IMR-90 (cell line): ENCODE data around the gene AXIN1. TPM values are rescaled to one million over a fixed set of nuclear protein-coding genes. Genes with fewer than 3 reads are reported as not detected.

Source experiments
- ATAC-seq: fragments of 200-7000 bp; cut with Tn5 transposase; 2 replicates; pipeline ENCODE4 v1.9.1; 2020; ENCODE audit warnings: low read depth, mild to moderate bottlenecking, moderate library complexity
- BruUV-seq: library from RNA; stranded (reverse); fragments of 400-500 nt; replicated peaks from 2 replicates; lab custom pipeline; 2021; lab: Mats Ljungman, UMichigan
- CTCF ChIA-PET: fragments of 300-600 bp; formaldehyde crosslinking; extraction: SDS; loops from one replicate; lab custom pipeline; 2021; ENCODE audit warnings: antibody characterized with exemption; lab: Yijun Ruan, JAX
- POLR2A ChIA-PET: fragments of 300-600 bp; sonication (Branson Sonifier 250); formaldehyde crosslinking; loops from one replicate; lab custom pipeline; 2022; ENCODE audit warnings: antibody characterized with exemption; ENCODE audit not compliant: unreplicated experiment; lab: Charles Lee
- DNase-seq: peaks from one replicate; pipeline ENCODE4 v3.0.0; 2013
- H2AFZ ChIP-seq: replicated peaks from 2 replicates; pipeline ENCODE3; 2013; ENCODE audit warnings: low read length, mild to moderate bottlenecking; ENCODE audit not compliant: poor library complexity
- H2AK5ac ChIP-seq: 2 replicates; pipeline ENCODE4 v1.6.1; 2013; ENCODE audit warnings: low read depth, low read length, inconsistent platforms
- H2AK9ac ChIP-seq: replicated peaks from 2 replicates; pipeline ENCODE3; 2013; ENCODE audit warnings: mild to moderate bottlenecking, low read depth, low read length, moderate library complexity; ENCODE audit not compliant: poor library complexity
- H2BK120ac ChIP-seq: 2 replicates; pipeline ENCODE4 v1.6.1; 2013; ENCODE audit warnings: low read depth, low read length, inconsistent platforms
- H2BK15ac ChIP-seq: 3 replicates; pipeline ENCODE4 v1.6.1; 2013; ENCODE audit warnings: low read depth, low read length, inconsistent platforms
- H2BK20ac ChIP-seq: 2 replicates; pipeline ENCODE4 v1.6.1; 2013; ENCODE audit warnings: low read depth, mild to moderate bottlenecking, inconsistent platforms, low read length, moderate library complexity
- H2BK5ac ChIP-seq: 2 replicates; pipeline ENCODE4 v1.6.1; 2013; ENCODE audit warnings: mild to moderate bottlenecking, low read depth, low read length, inconsistent platforms; ENCODE audit not compliant: poor library complexity, severe bottlenecking
- H3K14ac ChIP-seq: replicated peaks from 2 replicates; pipeline ENCODE4 v1.6.1; 2013; ENCODE audit warnings: low read depth, low read length, inconsistent platforms
- H3K18ac ChIP-seq: 2 replicates; pipeline ENCODE4 v1.6.1; 2013; ENCODE audit warnings: low read depth, low read length, control low read depth
- H3K23ac ChIP-seq: 2 replicates; pipeline ENCODE4 v1.6.1; 2013; ENCODE audit warnings: low read depth, low read length, inconsistent platforms
- H3K27ac ChIP-seq: 2 replicates; pipeline ENCODE4 v1.5.1; 2013; ENCODE audit warnings: mild to moderate bottlenecking, control low read depth, low read length; ENCODE audit not compliant: insufficient read depth
- H3K27me3 ChIP-seq: 2 replicates; pipeline ENCODE4 v1.6.1; 2013; ENCODE audit warnings: low read length; ENCODE audit not compliant: control insufficient read depth, insufficient read depth
- H3K36me3 ChIP-seq: 2 replicates; pipeline ENCODE4 v1.6.1; 2013; ENCODE audit warnings: low read length, mixed read lengths; ENCODE audit not compliant: control insufficient read depth, insufficient read depth
- H3K4ac ChIP-seq: 2 replicates; pipeline ENCODE4 v1.6.1; 2013; ENCODE audit warnings: low read depth, low read length, inconsistent platforms
- H3K4me1 ChIP-seq: 2 replicates; pipeline ENCODE4 v1.6.1; 2013; ENCODE audit warnings: low read length, mixed read lengths; ENCODE audit not compliant: control insufficient read depth, insufficient read depth
- H3K4me2 ChIP-seq: 2 replicates; pipeline ENCODE4 v1.6.1; 2013; ENCODE audit warnings: low read depth, mild to moderate bottlenecking, control low read depth, low read length, moderate library complexity
- H3K4me3 ChIP-seq: 2 replicates; pipeline ENCODE4 v1.5.1; 2013; ENCODE audit warnings: low read depth, mild to moderate bottlenecking, control low read depth, low read length, moderate library complexity; ENCODE audit not compliant: insufficient read depth
- H3K56ac ChIP-seq: 2 replicates; pipeline ENCODE4 v1.6.1; 2013; ENCODE audit warnings: low read length, inconsistent platforms; ENCODE audit not compliant: insufficient read depth; ENCODE audit errors: extremely low read depth
- H3K79me1 ChIP-seq, 2 experiments: 2 replicates each; pipeline ENCODE4 v1.6.1; 2013; ENCODE audit warnings: low read length in 2 of 2, inconsistent platforms in 1 of 2, low read depth in 1 of 2
- H3K9ac ChIP-seq: 2 replicates; pipeline ENCODE4 v1.6.1; 2013; ENCODE audit warnings: low read depth, low read length, control low read depth
- H3K9me1 ChIP-seq: 2 replicates; pipeline ENCODE4 v1.6.1; 2013; ENCODE audit warnings: low read length, inconsistent platforms; ENCODE audit not compliant: insufficient read depth
- H3K9me3 ChIP-seq: 2 replicates; pipeline ENCODE4 v1.6.1; 2013; ENCODE audit warnings: low read length; ENCODE audit not compliant: control insufficient read depth, insufficient read depth
- H4K20me1 ChIP-seq: 2 replicates; pipeline ENCODE4 v1.6.1; 2013; ENCODE audit warnings: low read length, inconsistent platforms; ENCODE audit not compliant: insufficient read depth
- H4K5ac ChIP-seq: 2 replicates; pipeline ENCODE4 v1.6.1; 2013; ENCODE audit warnings: mild to moderate bottlenecking, low read depth, low read length, control low read depth
- H4K8ac ChIP-seq, 2 experiments: 2 replicates each; pipeline ENCODE4 v1.6.1; 2013; ENCODE audit warnings: low read depth in 2 of 2, low read length in 2 of 2, control low read depth in 1 of 2, inconsistent platforms in 1 of 2
- H4K91ac ChIP-seq: 2 replicates; pipeline ENCODE4 v1.6.1; 2013; ENCODE audit warnings: low read depth, low read length, inconsistent platforms; ENCODE audit not compliant: insufficient read depth
- BHLHE40 ChIP-seq: fragments of 150-350 bp; IDR thresholded peaks from 2 replicates; pipeline ENCODE4 v1.6.1; 2016; ENCODE audit warnings: mild to moderate bottlenecking, low read depth, low read length
- CEBPB ChIP-seq: IDR thresholded peaks from 2 replicates; pipeline ENCODE4 v1.6.1; 2012; ENCODE audit warnings: low read depth, low read length, improper control_type of control experiment
- CHD1 ChIP-seq: IDR thresholded peaks from 2 replicates; pipeline ENCODE4 v1.6.1; 2012; ENCODE audit warnings: low read depth, low read length, improper control_type of control experiment
- CTCF ChIP-seq: conservative IDR thresholded peaks from 2 replicates; pipeline ENCODE4 v1.5.1; 2012; ENCODE audit warnings: mild to moderate bottlenecking, low read depth, low read length, improper control_type of control experiment
- ELK1 ChIP-seq: fragments of 150-350 bp; IDR thresholded peaks from 2 replicates; pipeline ENCODE4 v1.6.1; 2016; ENCODE audit warnings: low read depth, mild to moderate bottlenecking, low read length, moderate library complexity, borderline replicate concordance
- FOS ChIP-seq: fragments of 150-350 bp; IDR thresholded peaks from 2 replicates; pipeline ENCODE4 v1.6.1; 2016; ENCODE audit warnings: low read depth, low read length
- MAFK ChIP-seq: IDR thresholded peaks from 2 replicates; pipeline ENCODE4 v1.6.1; 2012; ENCODE audit warnings: low read depth, low read length, improper control_type of control experiment
- MAZ ChIP-seq: IDR thresholded peaks from 2 replicates; pipeline ENCODE4 v1.6.1; 2012; ENCODE audit warnings: low read depth, mild to moderate bottlenecking, low read length, improper control_type of control experiment, moderate library complexity, borderline replicate concordance
- MXI1 ChIP-seq: IDR thresholded peaks from 2 replicates; pipeline ENCODE4 v1.6.1; 2012; ENCODE audit warnings: low read depth, mild to moderate bottlenecking, low read length, moderate library complexity, borderline replicate concordance
- NFE2L2 ChIP-seq: fragments of 150-350 bp; IDR thresholded peaks from 2 replicates; pipeline ENCODE4 v1.6.1; 2016; ENCODE audit warnings: low read depth, mild to moderate bottlenecking, low read length
- POLR2A ChIP-seq: IDR thresholded peaks from 2 replicates; pipeline ENCODE4 v1.6.1; 2012; ENCODE audit warnings: mild to moderate bottlenecking, low read depth, low read length
- RAD21 ChIP-seq: IDR thresholded peaks from 2 replicates; pipeline ENCODE4 v1.6.1; 2012; ENCODE audit warnings: low read length, improper control_type of control experiment
- RCOR1 ChIP-seq: IDR thresholded peaks from 2 replicates; pipeline ENCODE4 v1.6.1; 2012; ENCODE audit warnings: mild to moderate bottlenecking, low read length, improper control_type of control experiment; ENCODE audit not compliant: insufficient replicate concordance
- RFX5 ChIP-seq: IDR thresholded peaks from 2 replicates; pipeline ENCODE4 v1.8.0; 2012; ENCODE audit warnings: low read depth, mild to moderate bottlenecking, low read length, moderate library complexity
- SMC3 ChIP-seq: fragments of 150-350 bp; IDR thresholded peaks from 2 replicates; pipeline ENCODE4 v1.6.1; 2016; ENCODE audit warnings: low read depth, mild to moderate bottlenecking, antibody characterized with exemption, low read length, moderate library complexity
- USF2 ChIP-seq: fragments of 150-350 bp; IDR thresholded peaks from 2 replicates; pipeline ENCODE4 v1.6.1; 2017; ENCODE audit warnings: mild to moderate bottlenecking, antibody characterized with exemption, low read length, low read depth
- WGBS, 2 experiments: methylation state at CpG; one replicate each; pipeline versions ENCODE4 v1.1.5 to v1.1.7; 2013; ENCODE audit warnings: missing lambda C conversion rate in 2 of 2; ENCODE audit not compliant: insufficient read length in 1 of 2; ENCODE audit errors: extremely low coverage in 2 of 2; 5-methylcytosine and 5-hydroxymethylcytosine counted together
- dilution Hi-C: fragments of 300-500 bp; cut with HindIII; formaldehyde crosslinking; loops from one replicate; pipeline ENCODE4 v1.14.3; 2018; ENCODE audit warnings: low sequenced_read_pairs; ENCODE audit not compliant: unreplicated experiment
- in situ Hi-C: fragments of 300-500 bp; cut with MboI; formaldehyde crosslinking; loops from 3 replicates; pipeline ENCODE4 v1.14.3; 2019; ENCODE audit warnings: low sequenced_read_pairs, inconsistent platforms, mixed read lengths
- intact Hi-C: fragments of 100-400 bp; cut with micrococcal nuclease; formaldehyde crosslinking; loops from 2 replicates; pipeline ENCODE4 v1.10.0; 2022
- polyA plus RNA-seq, 3 experiments: library from polyadenylated mRNA; depleted of rRNA; stranded (reverse); fragments of >200 nt; gene quantifications; 2 replicates each; pipeline ENCODE4 v1.2.3, GENCODE V29; 2012; ENCODE audit warnings: low replicate concordance in 1 of 3
- total RNA-seq: library from RNA; depleted of rRNA; stranded (reverse); fragments of >200 nt; gene quantifications from 2 replicates; pipeline ENCODE4 v1.2.3, GENCODE V29; 2012

AXIN1 gene
- total and polyA plus RNA-seq, 2 of the 4 experiments (the other 2 are of a cell fraction), result 10.9 to 14.2 TPM

GRCh38 chr16:243348-243747, 109.2 kb downstream of the AXIN1 start:
- H4K91ac ChIP-seq, result no peak overlapping the region
- H3K9me3 ChIP-seq, result no peaks in the 10 kb centered on the region
- no peak overlapping the region for H2BK15ac ChIP-seq
- no CpG with 5 or more reads among the region's 4 CpGs for WGBS, 2 experiments
- no peak overlapping the region for H2AK9ac ChIP-seq
- no TSS peak for BruUV-seq
- intact Hi-C loops (loop anchor here (5.0 kb wide), 1 partner anchor 89 kb away; no protein-coding TSS in a partner anchor), dilution Hi-C loops (no loop called here), in situ Hi-C loops (no loop called here)
- H3K14ac ChIP-seq, result no peak overlapping the region
- no peak overlapping the region for H2BK5ac ChIP-seq
- H3K79me1 ChIP-seq, result peaks cover 26 to 39% of the 10 kb centered on the region in 2 experiments
- no peak overlapping the region for H3K23ac ChIP-seq
- H2AFZ ChIP-seq, result no peak overlapping the region
- H3K4me2 ChIP-seq, result no peak overlapping the region
- no peaks in the 10 kb centered on the region for H3K36me3 ChIP-seq
- DNase-seq, result no peak
- H2AK5ac ChIP-seq, result no peak overlapping the region
- 0 out of 2 replicates have a peak, but pooled peaks cover 8% of the 10 kb centered on the region for H3K9me1 ChIP-seq
- no peak overlapping the region for H2BK120ac ChIP-seq
- no peak overlapping the region for H3K27ac ChIP-seq
- H4K5ac ChIP-seq, result no peak overlapping the region
- POLR2A ChIA-PET, result no interaction called here
- no peak overlapping the region for H3K4ac ChIP-seq
- no peak overlapping the region for H3K18ac ChIP-seq
- H3K4me1 ChIP-seq, result peaks cover 4% of the 10 kb centered on the region
- H4K20me1 ChIP-seq, result peaks cover 15% of the 10 kb centered on the region; the same call in 1 of the 2 replicates
- CTCF ChIA-PET, result interaction anchor here (0.5 kb wide), 1 partner anchor 22 kb away, joined by 5 read pairs; no protein-coding TSS in a partner anchor
- H3K4me3 ChIP-seq, result no peak overlapping the region
- no peak overlapping the region for H4K8ac ChIP-seq
- TF ChIP-seq CTCF, result no peak
- TF ChIP-seq RAD21, result no peak
- no peak for TF ChIP-seq CHD1
- TF ChIP-seq USF2, result no peak
- TF ChIP-seq CEBPB, result no peak
- no peak for TF ChIP-seq MXI1
- no peak for TF ChIP-seq RFX5
- no peak for TF ChIP-seq ELK1
- TF ChIP-seq POLR2A, result no peak
- no peak for TF ChIP-seq FOS
- TF ChIP-seq NFE2L2, result no peak
- TF ChIP-seq MAFK, result no peak
- TF ChIP-seq SMC3, result no peak
- TF ChIP-seq MAZ, result no peak
- no peak for TF ChIP-seq RCOR1
- TF ChIP-seq BHLHE40, result no peak
- no peak for ATAC-seq
- H3K56ac ChIP-seq, result no peak overlapping the region
- no peaks in the 10 kb centered on the region for H3K27me3 ChIP-seq
- no peak overlapping the region for H2BK20ac ChIP-seq
- no peak overlapping the region for H3K9ac ChIP-seq
